ENCODE measurements around the gene GBP4. TPM values are rescaled to one million over a fixed set of nuclear protein-coding genes. Genes with fewer than 3 reads are reported as not detected.

GBP4 gene
- total RNA-seq, 1 experiment from 2014 or later = 0.05 TPM

GRCh38 chr1:89172468-89173143 is 26.1 kb downstream of the GBP4 start (continued):
- no peak for TF ChIP-seq REST (IDR thresholded peaks at IDR 0.05; ENCODE audit: low read depth)

GRCh38 chr1:89171067-89171438 is 27.7 kb downstream of the GBP4 start:
- Histone ChIP-seq H2AFZ (ENCODE audit: low read depth, low read length, poor library complexity, severe bottlenecking) (no peak overlapping the region), H3K4me1 (ENCODE audit: control insufficient read depth in 1 of 2, insufficient read depth in 2 of 2, low read length in 2 of 2) (no peaks in the 10 kb centered on the region), H3K36me3 (ENCODE audit: control insufficient read depth in 1 of 2, insufficient read depth in 2 of 2, low read length in 2 of 2) (no peaks in the 10 kb centered on the region), H4K20me1 (ENCODE audit: insufficient read depth) (no peaks in the 10 kb centered on the region), H3K27ac (ENCODE audit: low read depth, low read length) (no peak overlapping the region), H3K27me3 (ENCODE audit: insufficient read depth, low read length) (no peaks in the 10 kb centered on the region), H3K79me2 (ENCODE audit: insufficient read depth, low read length) (no peaks in the 10 kb centered on the region), H3K4me2 (ENCODE audit: low read length) (no peak overlapping the region), H3K4me3 (replicated peaks in 1 of 2; ENCODE audit: low read depth in 1 of 2, low read length in 2 of 2) (no peak overlapping the region), H3K9me3 (ENCODE audit: control insufficient read depth in 1 of 2, insufficient read depth in 1 of 2, low read depth in 1 of 2, low read length in 2 of 2) (no peaks in the 10 kb centered on the region), H3K9me2 (ENCODE audit: insufficient read depth) (no peaks in the 10 kb centered on the region), H3K9ac (ENCODE audit: low read length) (no peak overlapping the region)
- DNase-seq (ENCODE audit: low read depth, low spot score) (no peak), ATAC-seq (no peak)
- BruUV-seq (replicated peaks) = no TSS peak
- intact Hi-C loops (cut with micrococcal nuclease) = no loop called here
- TF ChIP-seq EZH2 (IDR thresholded peaks at IDR 0.05) (no peak), FOSL1 (IDR thresholded peaks at IDR 0.05; ENCODE audit: low read depth) (no peak), TCF7L2 (IDR thresholded peaks at IDR 0.05; ENCODE audit: borderline replicate concordance, extremely low read depth, insufficient read depth, insufficient read length) (no peak), ELF1 (IDR thresholded peaks at IDR 0.05; ENCODE audit: borderline replicate concordance, low read depth) (no peak), EGR1 (IDR thresholded peaks at IDR 0.05; ENCODE audit: low read depth) (no peak), JUND (IDR thresholded peaks at IDR 0.05) (no peak), RAD21 (IDR thresholded peaks at IDR 0.05; ENCODE audit: low read depth) (no peak)
- TF ChIP-seq, protein P1, sequence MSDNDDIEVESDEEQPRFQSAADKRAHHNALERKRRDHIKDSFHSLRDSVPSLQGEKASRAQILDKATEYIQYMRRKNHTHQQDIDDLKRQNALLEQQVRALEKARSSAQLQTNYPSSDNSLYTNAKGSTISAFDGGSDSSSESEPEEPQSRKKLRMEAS (IDR thresholded peaks at IDR 0.05) = no peak
- RAD21 ChIA-PET (ENCODE audit: low non-redundant PET in 1 of 2, low total read pairs in 2 of 2, uncharacterized antibody in 2 of 2, unreplicated experiment in 2 of 2) = no interaction called here
- POLR2A ChIA-PET = no interaction called here
- CTCF ChIA-PET = no interaction called here

Data from HCT116 (cell line).